ENCODE measurements around the gene TRPV6. TPM values are rescaled to one million over a fixed set of nuclear protein-coding genes. Genes with fewer than 3 reads are reported as not detected.

TRPV6 gene
- total RNA-seq, 1 donor from 2014 or later = not detected

DNA sequence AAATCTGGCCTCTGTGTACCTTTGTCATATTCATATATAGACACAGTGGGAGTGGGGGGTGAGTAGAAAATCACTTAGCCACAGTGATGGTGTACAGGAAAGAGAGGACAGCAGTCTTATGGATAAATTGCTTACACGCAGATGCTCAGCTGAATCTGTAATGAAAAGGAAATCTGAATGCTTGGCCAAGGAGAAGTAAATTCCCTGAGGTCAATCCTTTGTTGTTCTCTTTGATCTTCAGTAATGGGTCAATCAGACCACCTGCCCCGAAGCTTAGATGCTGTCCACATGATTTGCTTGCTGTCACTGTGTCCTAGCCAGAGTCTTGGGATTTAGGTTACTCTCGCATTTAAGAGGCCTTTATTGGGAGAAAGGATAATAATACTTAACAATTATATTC, 49.1 kb downstream of the TRPV6 start:
- no peak for DNase-seq (ENCODE audit: low spot score)
- Mint-ChIP-seq H3K27me3 (ENCODE audit: low read depth) (peaks cover 10% of the 10 kb centered on the region), H3K9me3 (no peaks in the 10 kb centered on the region), H3K4me1 (ENCODE audit: low read depth) (peaks cover 4% of the 10 kb centered on the region), H3K4me3 (ENCODE audit: low read depth) (no peak overlapping the region), H3K36me3 (ENCODE audit: low read depth) (no peaks in the 10 kb centered on the region), H3K27ac (no peak overlapping the region)
- intact Hi-C loops (cut with micrococcal nuclease) = no loop called here

DNA sequence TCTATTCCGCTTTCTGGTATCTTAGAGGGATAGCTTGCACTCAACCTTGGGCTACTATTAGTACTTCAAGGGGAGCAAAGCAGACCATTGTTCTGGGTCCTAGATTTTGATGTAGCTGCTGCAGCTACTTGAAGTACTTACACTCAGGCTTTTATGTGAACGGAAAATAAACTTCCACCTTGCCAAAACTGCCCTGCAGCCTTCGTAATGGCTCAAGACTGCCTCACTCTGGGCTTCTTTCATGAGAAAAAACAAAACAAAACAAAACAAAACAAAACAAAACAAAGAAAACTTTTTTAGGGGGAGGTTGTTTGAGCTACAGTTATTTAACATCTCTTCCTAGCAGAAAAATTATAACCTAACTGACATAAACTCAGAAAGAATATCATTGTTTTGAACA, 50.1 kb downstream of the TRPV6 start:
- H3K27ac Mint-ChIP-seq = no peak overlapping the region

DNA sequence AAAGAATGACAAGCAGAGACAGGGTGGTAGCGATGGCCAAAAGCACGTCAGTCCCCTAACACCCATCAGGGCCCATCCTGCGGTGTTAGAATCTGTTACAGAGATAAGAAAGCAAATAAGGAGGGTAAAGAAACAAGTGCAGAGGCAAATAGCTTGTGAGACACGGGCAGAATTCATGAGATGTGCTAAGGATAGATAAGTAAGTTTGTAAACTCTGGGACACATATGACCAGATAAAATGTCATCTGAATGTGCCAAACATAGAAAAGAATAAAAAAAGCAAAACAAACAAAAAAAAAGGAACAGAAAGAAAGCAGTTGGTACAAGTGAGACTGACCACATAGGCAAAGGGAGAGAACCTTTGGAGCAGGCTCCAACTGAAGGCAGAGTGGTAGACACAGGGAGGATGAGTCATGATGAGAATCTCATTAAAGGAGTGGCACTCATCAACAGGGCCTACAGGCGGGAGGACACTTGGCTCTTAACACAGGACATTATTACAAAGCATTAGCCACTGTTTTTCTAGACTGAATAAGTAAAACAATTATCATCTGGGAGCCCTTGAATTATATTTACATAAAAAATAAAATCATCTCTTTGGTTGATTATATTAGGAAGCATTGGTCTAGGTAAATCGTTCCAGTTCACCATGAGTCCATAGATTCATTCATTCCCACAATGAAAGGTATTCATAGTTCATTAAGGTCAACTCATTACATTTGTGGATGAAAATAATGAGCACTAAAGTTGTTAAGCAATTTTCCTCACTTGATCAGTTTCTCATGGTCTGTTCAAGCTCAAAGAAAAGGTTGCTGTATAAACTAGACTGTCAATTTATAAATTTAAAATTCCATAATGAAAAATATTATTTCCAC, 52.1 kb downstream of the TRPV6 start:
- Mint-ChIP-seq H3K27ac (no peak overlapping the region), H3K27me3 (ENCODE audit: low read depth) (peaks cover 8% of the 10 kb centered on the region)

More for the DNA sequence above, 50.1 kb downstream of the TRPV6 start:
- intact Hi-C loops (cut with micrococcal nuclease) = no loop called here
- no peak overlapping the region for H3K4me3 Mint-ChIP-seq (ENCODE audit: low read depth)
- H3K27me3 Mint-ChIP-seq (ENCODE audit: low read depth) = peaks cover 5% of the 10 kb centered on the region
- no peaks in the 10 kb centered on the region for H3K36me3 Mint-ChIP-seq (ENCODE audit: low read depth)
- no peak for DNase-seq (ENCODE audit: low spot score)
- H3K9me3 Mint-ChIP-seq = no peaks in the 10 kb centered on the region
- peaks cover 4% of the 10 kb centered on the region for H3K4me1 Mint-ChIP-seq (ENCODE audit: low read depth)

DNA sequence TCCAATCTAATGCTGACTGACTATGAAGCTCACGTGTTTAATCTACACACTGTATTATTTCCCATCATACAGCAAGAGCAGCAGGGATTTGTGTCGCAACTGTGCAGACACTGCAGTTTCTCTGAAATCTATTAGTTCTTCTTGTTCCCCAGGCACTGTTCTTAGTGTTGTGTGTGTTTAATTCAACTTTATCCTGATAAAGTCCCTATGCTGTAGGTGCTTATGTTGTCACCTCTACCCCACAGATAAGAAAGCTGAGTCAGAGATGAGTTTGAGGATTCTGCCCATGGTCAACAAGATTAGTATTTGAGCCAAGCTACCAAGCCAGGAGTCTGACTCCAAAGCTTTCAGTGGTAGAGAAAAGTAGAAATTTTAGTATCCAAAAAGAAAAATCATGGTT, 53.1 kb downstream of the TRPV6 start:
- DNase-seq (ENCODE audit: low spot score) = no peak
- Mint-ChIP-seq H3K9me3 (no peaks in the 10 kb centered on the region), H3K4me3 (ENCODE audit: low read depth) (no peak overlapping the region), H3K36me3 (ENCODE audit: low read depth) (no peaks in the 10 kb centered on the region), H3K27me3 (ENCODE audit: low read depth) (peaks cover 13% of the 10 kb centered on the region), H3K27ac (no peak overlapping the region), H3K4me1 (ENCODE audit: low read depth) (peaks cover 7% of the 10 kb centered on the region)
- intact Hi-C loops (cut with micrococcal nuclease) = no loop called here

More for the DNA sequence above, 52.1 kb downstream of the TRPV6 start:
- Mint-ChIP-seq H3K9me3 (no peaks in the 10 kb centered on the region), H3K4me1 (ENCODE audit: low read depth) (peaks cover 4% of the 10 kb centered on the region), H3K4me3 (ENCODE audit: low read depth) (no peak overlapping the region), H3K36me3 (ENCODE audit: low read depth) (no peaks in the 10 kb centered on the region)
- intact Hi-C loops (cut with micrococcal nuclease) = no loop called here
- DNase-seq (ENCODE audit: low spot score) = no peak

DNA sequence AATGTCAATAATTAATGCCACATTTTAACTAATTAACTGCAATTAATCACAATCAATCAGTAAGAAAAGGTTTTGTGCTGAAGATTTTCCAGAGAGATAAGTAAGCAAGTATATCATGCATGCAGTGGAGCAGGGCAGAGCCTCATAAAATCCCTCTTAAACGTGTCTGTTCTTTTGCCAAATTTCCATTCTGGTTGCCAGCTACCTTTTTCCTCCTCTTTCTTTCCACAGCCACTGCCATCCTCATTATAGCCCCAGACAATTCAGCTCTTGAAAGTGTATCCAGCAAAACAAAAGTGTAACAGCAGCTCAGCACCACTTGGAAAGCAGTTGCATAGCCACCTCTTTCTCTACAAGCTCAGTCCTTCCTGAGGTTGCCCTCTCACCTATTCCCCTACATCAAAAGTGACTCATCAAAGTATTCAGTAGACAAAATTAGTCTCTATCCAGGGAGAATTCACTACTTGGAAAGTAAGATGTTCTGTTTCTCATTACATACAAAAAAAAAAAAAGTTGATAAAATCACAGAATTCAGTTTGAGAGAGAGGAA, 57.5 kb downstream of the TRPV6 start:
- intact Hi-C loops (cut with micrococcal nuclease) = no loop called here
- peaks cover 29% of the 10 kb centered on the region for H3K27me3 Mint-ChIP-seq (ENCODE audit: low read depth)
- no peak for DNase-seq (ENCODE audit: low spot score)
- peaks cover 3% of the 10 kb centered on the region for H3K36me3 Mint-ChIP-seq (ENCODE audit: low read depth)
- peaks cover 3% of the 10 kb centered on the region for H3K4me1 Mint-ChIP-seq (ENCODE audit: low read depth)
- H3K9me3 Mint-ChIP-seq = peaks cover 9% of the 10 kb centered on the region
- H3K27ac Mint-ChIP-seq = no peak overlapping the region
- H3K4me3 Mint-ChIP-seq (ENCODE audit: low read depth) = no peak overlapping the region

DNA sequence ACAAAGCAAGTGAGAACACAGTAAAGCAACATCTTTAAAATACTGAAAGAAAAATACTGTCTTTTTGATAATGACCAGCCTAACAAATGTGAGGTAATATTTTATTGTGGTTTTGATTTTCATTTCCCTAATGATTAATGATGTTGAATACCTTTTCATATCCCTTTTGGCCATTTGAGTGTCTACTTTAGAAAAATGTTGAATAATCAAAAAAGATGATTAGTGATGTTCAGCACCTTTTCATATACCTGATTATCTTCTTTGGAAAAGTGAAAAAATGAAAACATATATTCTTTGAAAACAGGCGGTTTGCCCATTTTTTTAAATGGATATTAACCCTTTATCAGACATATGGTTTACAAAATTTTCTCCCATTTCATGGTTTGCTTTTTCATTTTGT, 62.8 kb downstream of the TRPV6 start:
- Mint-ChIP-seq H3K4me1 (ENCODE audit: low read depth) (peaks cover 6% of the 10 kb centered on the region), H3K4me3 (ENCODE audit: low read depth) (no peak overlapping the region), H3K36me3 (ENCODE audit: low read depth) (peaks cover 3% of the 10 kb centered on the region), H3K27ac (no peak overlapping the region), H3K27me3 (ENCODE audit: low read depth) (peaks cover 49% of the 10 kb centered on the region), H3K9me3 (peaks cover 9% of the 10 kb centered on the region)
- no peak for DNase-seq (ENCODE audit: low spot score)
- intact Hi-C loops (cut with micrococcal nuclease) = no loop called here

Other genes starting within 250 kb of the TRPV6 start
- gene PRSS1, start 136.3 kb downstream of the TRPV6 start, total RNA-seq = not detected in 2 replicates
- gene PRSS2, start 114.8 kb downstream of the TRPV6 start, total RNA-seq = not detected in 2 replicates
- 2.4 and 3.0 TPM in 2 replicates for gene EPHB6, start 30.7 kb downstream of the TRPV6 start, total RNA-seq
- gene TRPV5, start 48.0 kb upstream of the TRPV6 start, total RNA-seq = not detected in 2 replicates
- not detected in 2 replicates for gene LLCFC1, start 53.7 kb upstream of the TRPV6 start, total RNA-seq
- 0.78 and 0.96 TPM in 2 replicates for gene KEL, start 76.6 kb upstream of the TRPV6 start, total RNA-seq
- 0.30 TPM in 1 of 2 replicates, not detected in the other for gene OR9A2, start 141.4 kb upstream of the TRPV6 start, total RNA-seq
- not detected in 2 replicates for gene OR6V1, start 166.6 kb upstream of the TRPV6 start, total RNA-seq
- not detected in 2 replicates for gene PIP, start 246.3 kb upstream of the TRPV6 start, total RNA-seq